ENCODE data around the gene HOXB5.

HOXB5 gene

DNA sequence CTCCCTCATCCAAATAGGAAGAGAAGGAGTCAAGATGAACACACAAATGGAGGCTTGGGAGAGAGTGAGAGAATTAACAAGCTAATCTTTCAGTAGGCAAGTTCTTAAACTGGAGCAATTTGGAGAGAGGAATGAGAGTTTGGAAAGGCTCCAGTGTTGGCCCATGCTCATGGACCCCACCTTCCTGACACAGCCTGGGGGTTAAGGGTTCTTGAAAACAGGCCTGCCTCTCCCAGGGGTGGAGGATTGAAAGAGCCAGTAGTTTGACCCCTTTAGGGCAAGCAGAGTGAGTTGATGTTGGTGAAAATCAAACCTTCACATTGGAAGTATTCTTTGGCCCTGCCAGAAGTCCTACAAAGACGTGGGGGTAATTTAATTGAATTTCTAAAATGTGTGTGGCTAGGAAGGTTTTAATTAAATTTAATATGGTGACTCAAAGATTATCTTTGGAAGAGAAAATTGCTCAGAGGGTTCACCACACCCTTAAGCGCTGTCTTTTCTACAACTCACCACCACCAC, 9.3 kb downstream of the HOXB5 start:
- no peak for DNase-seq (ENCODE audit: low read depth)
- TF ChIP-seq, protein P1, sequence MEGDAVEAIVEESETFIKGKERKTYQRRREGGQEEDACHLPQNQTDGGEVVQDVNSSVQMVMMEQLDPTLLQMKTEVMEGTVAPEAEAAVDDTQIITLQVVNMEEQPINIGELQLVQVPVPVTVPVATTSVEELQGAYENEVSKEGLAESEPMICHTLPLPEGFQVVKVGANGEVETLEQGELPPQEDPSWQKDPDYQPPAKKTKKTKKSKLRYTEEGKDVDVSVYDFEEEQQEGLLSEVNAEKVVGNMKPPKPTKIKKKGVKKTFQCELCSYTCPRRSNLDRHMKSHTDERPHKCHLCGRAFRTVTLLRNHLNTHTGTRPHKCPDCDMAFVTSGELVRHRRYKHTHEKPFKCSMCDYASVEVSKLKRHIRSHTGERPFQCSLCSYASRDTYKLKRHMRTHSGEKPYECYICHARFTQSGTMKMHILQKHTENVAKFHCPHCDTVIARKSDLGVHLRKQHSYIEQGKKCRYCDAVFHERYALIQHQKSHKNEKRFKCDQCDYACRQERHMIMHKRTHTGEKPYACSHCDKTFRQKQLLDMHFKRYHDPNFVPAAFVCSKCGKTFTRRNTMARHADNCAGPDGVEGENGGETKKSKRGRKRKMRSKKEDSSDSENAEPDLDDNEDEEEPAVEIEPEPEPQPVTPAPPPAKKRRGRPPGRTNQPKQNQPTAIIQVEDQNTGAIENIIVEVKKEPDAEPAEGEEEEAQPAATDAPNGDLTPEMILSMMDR (IDR thresholded peaks at IDR 0.05; ENCODE audit: low read length, missing control alignments), result no peak
- H3K4me3 ChIP-seq (replicated peaks; ENCODE audit: low read depth, low read length), result peak overlapping the region; percentile 61

GRCh38 chr17:48583708-48584222, 9.8 kb downstream of the HOXB5 start:
- TF ChIP-seq, protein P1 (IDR thresholded peaks at IDR 0.05; ENCODE audit: low read length, missing control alignments), result no peak
- H3K4me3 ChIP-seq (replicated peaks; ENCODE audit: low read depth, low read length), result no peak overlapping the region
- no peak for DNase-seq (ENCODE audit: low read depth)

- peak overlapping the region; percentile 52 for H3K4me3 ChIP-seq (replicated peaks; ENCODE audit: low read depth, low read length)
- TF ChIP-seq, protein P1 (IDR thresholded peaks at IDR 0.05; ENCODE audit: low read length, missing control alignments), result no peak
- no peak for DNase-seq (ENCODE audit: low read depth)
Observed at GRCh38 chr17:48582750-48583069, 10.9 kb downstream of the HOXB5 start.

DNA sequence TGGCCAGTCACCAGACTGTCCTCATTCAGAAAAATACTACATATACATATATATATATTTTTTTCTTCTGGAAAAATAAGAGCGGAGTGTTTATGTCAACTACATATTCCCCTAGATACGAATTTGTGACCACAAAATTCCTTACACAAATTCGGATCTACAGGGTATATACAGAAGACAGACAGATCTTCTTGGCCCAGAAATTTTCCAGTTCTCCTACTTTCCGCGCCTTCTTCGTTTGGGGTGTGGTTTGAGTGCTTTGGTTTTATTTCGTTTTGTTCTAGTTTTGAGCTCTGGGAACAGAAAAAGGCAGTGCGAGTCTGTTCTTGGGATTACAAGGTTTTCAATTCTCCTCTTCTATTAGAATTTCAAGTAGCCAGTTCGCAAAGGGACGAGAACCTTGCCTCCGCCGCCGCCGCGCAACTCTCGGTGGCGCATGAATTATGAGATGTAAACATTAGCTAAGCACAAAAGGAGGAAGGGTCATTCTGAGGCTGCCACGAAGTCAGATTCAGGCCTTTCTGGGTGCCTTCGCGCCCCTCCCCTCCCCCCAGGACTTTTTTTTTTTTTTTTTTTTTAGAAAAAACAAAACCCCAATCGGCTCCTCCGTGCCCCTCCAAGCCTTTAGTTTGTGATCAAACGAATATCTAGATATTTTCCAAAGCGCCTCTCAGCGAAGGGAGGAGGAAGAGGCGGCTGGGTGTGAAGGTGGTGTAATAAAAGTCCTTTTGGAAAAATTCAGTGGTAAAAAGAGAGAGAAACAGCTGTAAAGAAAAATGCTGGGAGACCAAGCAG, 13.6 kb downstream of the HOXB5 start:
- no peak overlapping the region for H3K4me3 ChIP-seq (replicated peaks; ENCODE audit: low read depth, low read length)

DNA sequence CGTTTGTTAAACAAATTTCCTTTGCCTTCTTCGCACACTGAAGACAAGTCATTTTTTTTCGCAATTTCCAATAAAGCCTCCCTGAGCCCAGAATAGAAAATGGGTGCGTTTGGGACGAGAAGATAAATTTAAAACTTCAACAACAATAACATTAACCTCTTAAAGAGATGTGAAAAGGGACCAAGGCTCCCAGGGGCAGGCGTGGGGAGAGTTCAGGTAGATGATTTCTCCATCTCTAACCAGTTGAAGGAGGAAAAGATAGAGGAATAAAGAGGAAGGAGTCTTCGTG, 14.2 kb downstream of the HOXB5 start:
- no peak for DNase-seq (ENCODE audit: low read depth)
- no peak overlapping the region for H3K4me3 ChIP-seq (replicated peaks; ENCODE audit: low read depth, low read length)
- TF ChIP-seq, protein P1 (IDR thresholded peaks at IDR 0.05; ENCODE audit: low read length, missing control alignments), result no peak

More for the DNA sequence above, 13.6 kb downstream of the HOXB5 start:
- TF ChIP-seq, protein P1 (IDR thresholded peaks at IDR 0.05; ENCODE audit: low read length, missing control alignments), result no peak
- DNase-seq (ENCODE audit: low read depth), result no peak

DNA sequence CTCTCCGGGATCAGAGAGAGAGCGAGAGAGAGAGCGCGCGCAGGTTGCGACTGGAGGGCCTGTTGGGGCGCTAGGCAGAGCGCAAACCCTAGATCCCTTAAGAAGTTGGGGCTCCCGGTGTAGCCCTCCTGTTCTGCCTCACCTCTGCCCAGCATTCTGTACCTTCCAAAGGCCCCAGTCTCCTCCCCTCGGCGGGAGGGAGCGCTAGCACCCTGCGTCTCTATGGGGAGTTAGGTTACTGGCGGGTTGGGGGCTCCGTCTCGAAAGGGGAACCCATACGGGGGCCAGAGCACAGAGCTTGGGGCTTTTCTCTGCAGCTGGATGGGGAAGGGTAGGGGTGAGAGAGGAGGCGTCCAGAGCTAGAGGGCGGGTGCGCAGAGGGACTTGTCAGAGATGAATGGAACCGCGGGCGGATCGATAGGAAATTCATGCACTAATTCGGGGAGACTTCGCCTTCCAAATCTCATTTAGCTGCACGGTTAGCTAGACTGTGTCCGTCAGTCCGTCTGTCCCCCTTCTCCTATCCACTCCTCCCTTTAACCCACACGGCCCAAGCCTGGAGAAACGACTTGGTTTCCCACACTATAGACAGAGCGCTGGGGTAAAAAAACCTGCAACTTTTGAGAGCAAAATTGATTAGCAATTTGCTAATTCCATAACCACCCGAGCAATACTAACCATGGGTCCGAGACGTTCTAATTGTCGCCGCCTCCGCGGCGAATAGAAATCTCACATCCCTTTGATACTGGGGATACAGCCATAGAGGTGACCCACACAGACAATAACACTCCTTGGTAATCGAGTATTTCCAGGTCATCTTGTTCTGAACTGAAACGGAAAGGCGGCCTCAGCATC, 14.7 kb downstream of the HOXB5 start:
- H3K4me3 ChIP-seq (replicated peaks; ENCODE audit: low read depth, low read length), result peak overlapping the region; percentile 54
- DNase-seq (ENCODE audit: low read depth), result no peak
- TF ChIP-seq, protein P1 (IDR thresholded peaks at IDR 0.05; ENCODE audit: low read length, missing control alignments), result no peak
